Stimulated activated CD8-positive, alpha-beta memory T cell treated with anti-CD3 and anti-CD28 coated beads, Interleukin-12 subunit alpha, Interleukin-12 subunit beta, amount 100 ng/mL, for 1 hour (primary cell): ENCODE data around the gene ZNF385C.

Source experiments
- DNase-seq: peaks from one replicate; pipeline ENCODE4 v3.0.0-alpha.2; 2020; ENCODE audit warnings: low read depth

The ZNF385C gene

GRCh38 chr17:42107597-42108576, 9.6 kb upstream of the ZNF385C start:
- DNase-seq, result peak; percentile 79

- DNase-seq, result no peak
These were observed 8.9 kb upstream of the ZNF385C start for GRCh38 chr17:42107124-42107523.

GRCh38 chr17:42106009-42106408, 7.7 kb upstream of the ZNF385C start:
- no peak for DNase-seq

- DNase-seq, result no peak
These were observed 6.0 kb upstream of the ZNF385C start for GRCh38 chr17:42104264-42104663.

- DNase-seq, result no peak
These were observed 5.1 kb upstream of the ZNF385C start for GRCh38 chr17:42103221-42103954.

- peak; percentile 31 for DNase-seq
These were observed 3.4 kb upstream of the ZNF385C start for GRCh38 chr17:42101513-42102292.

GRCh38 chr17:42098730-42099399, 592 bp upstream of the ZNF385C start:
- DNase-seq, result no peak

- DNase-seq, result no peak
These were observed 1.7 kb downstream of the ZNF385C start for GRCh38 chr17:42096360-42097111.

GRCh38 chr17:42094375-42095069, 3.8 kb downstream of the ZNF385C start:
- no peak for DNase-seq

- DNase-seq, result no peak
These were observed 5.3 kb downstream of the ZNF385C start for GRCh38 chr17:42092939-42093338.

GRCh38 chr17:42090964-42091790, 7.1 kb downstream of the ZNF385C start:
- DNase-seq, result no peak

GRCh38 chr17:42088736-42089135, 9.5 kb downstream of the ZNF385C start:
- DNase-seq, result no peak

- DNase-seq, result no peak
These were observed 10.3 kb downstream of the ZNF385C start for GRCh38 chr17:42087736-42088705.

GRCh38 chr17:42087042-42087701, 11.1 kb downstream of the ZNF385C start:
- DNase-seq, result no peak

- no peak for DNase-seq
These were observed 16.6 kb downstream of the ZNF385C start for GRCh38 chr17:42081516-42082129.

- no peak for DNase-seq
These were observed 18.7 kb downstream of the ZNF385C start for GRCh38 chr17:42079541-42079940.

GRCh38 chr17:42078396-42079043, 19.8 kb downstream of the ZNF385C start:
- no peak for DNase-seq
